Esophagus muscularis mucosa (tissue), 4 donors: Measurements from ENCODE around the gene RHEB. TPM values are rescaled to one million over a fixed set of nuclear protein-coding genes. Genes with fewer than 3 reads are reported as not detected.

ENCODE experiments used
- DNase-seq: peaks from one replicate; pipeline ENCODE4 v3.0.0-alpha.2; 2017; ENCODE audit errors: extremely low spot score
- H3K27ac ChIP-seq, 4 donors: fragments of 200-600 bp; sonication (generic); replicated peaks in 1 of 4; 1 replicate in 3 of 4; 2 replicates in 1 of 4; pipeline ENCODE4 v1.5.1; 2016 to 2019; ENCODE audit warnings: mild to moderate bottlenecking in 1 of 4
- H3K27me3 ChIP-seq, 4 donors: fragments of 200-600 bp; sonication (generic); one replicate each; pipeline versions ENCODE4 v1.5.1 to v1.6.0; 2016 to 2019
- H3K36me3 ChIP-seq, 4 donors: fragments of 200-600 bp; sonication (generic); one replicate each; pipeline ENCODE4 v1.5.1; 2016 to 2019
- H3K4me1 ChIP-seq, 4 donors: fragments of 200-600 bp; sonication (generic); one replicate each; pipeline ENCODE4 v1.5.1; 2016 to 2019
- H3K4me3 ChIP-seq, 4 donors: fragments of 200-600 bp; sonication (generic); 1 replicate in 2 of 4; 2 replicates in 2 of 4; pipeline ENCODE4 v1.5.1; 2016 to 2019; ENCODE audit warnings: mild to moderate bottlenecking in 4 of 4, moderate library complexity in 1 of 4
- H3K9me3 ChIP-seq, 4 donors: fragments of 200-600 bp; sonication (generic); 1 replicate in 3 of 4; 2 replicates in 1 of 4; pipeline ENCODE4 v1.5.1; 2016 to 2019
- CTCF ChIP-seq, 3 experiments: fragments of 200-600 bp in 2 of 3; fragments of 450-650 bp in 1 of 3; sonication (generic) in 2 of 3; IDR thresholded peaks; one replicate each; pipeline ENCODE4 v1.5.1; 2017 to 2019; ENCODE audit warnings: antibody characterized with exemption in 3 of 3, mild to moderate bottlenecking in 2 of 3, moderate library complexity in 1 of 3
- EP300 ChIP-seq: sonication (generic); formaldehyde crosslinking; IDR thresholded peaks from one replicate; pipeline ENCODE4 v1.6.1; 2017; ENCODE audit warnings: antibody characterized with exemption
- POLR2A ChIP-seq: fragments of 450-650 bp; IDR thresholded peaks from one replicate; pipeline ENCODE4 v1.6.1; 2017; ENCODE audit warnings: antibody characterized with exemption, moderate library complexity, mild to moderate bottlenecking, low read depth
- POLR2AphosphoS5 ChIP-seq, 2 donors: sonication (generic); formaldehyde crosslinking; IDR thresholded peaks; one replicate each; pipeline ENCODE4 v1.6.1; 2017; ENCODE audit warnings: antibody characterized with exemption in 2 of 2
- WGBS: methylation state at CpG from one replicate; pipeline ENCODE4 v1.1.5; 2018; 5-methylcytosine and 5-hydroxymethylcytosine counted together
- intact Hi-C: fragments of 100-400 bp; cut with DNase I; formaldehyde crosslinking; loops from one replicate; pipeline ENCODE4 v1.15.1; 2023
- total RNA-seq, 4 donors: library from RNA; depleted of rRNA; stranded (reverse); fragments of >200 nt; gene quantifications; one replicate each; pipeline versions ENCODE4 v1.1.0 to v1.2.1, GENCODE V29; 2016

RHEB gene
- total RNA-seq, 4 donors from 2014 or later, result 98.5 to 187 (median 163) TPM

- DNase-seq, result no peak
- H3K27ac ChIP-seq, result no peak overlapping the region
- H3K27me3 ChIP-seq, result no peaks in the 10 kb centered on the region
- no peaks in the 10 kb centered on the region for H3K9me3 ChIP-seq
- H3K36me3 ChIP-seq, result no peaks in the 10 kb centered on the region
- WGBS, result 83% methylated on average over 10 of the region's 13 CpGs
- TF ChIP-seq POLR2AphosphoS5 (IDR thresholded peaks at IDR 0.05) (no peak), CTCF (IDR thresholded peaks at IDR 0.05) (no peak), POLR2A (no peak), EP300 (no peak)
- H3K4me3 ChIP-seq, result no peak overlapping the region
- intact Hi-C loops, result no loop called here
- peaks cover 2 to 9% (median 6%) of the 10 kb centered on the region in 4 donors for H3K4me1 ChIP-seq
These were observed 66.3 kb downstream of the RHEB start for GRCh38 chr7:151453326-151453791.

GRCh38 chr7:151452680-151453325, 66.9 kb downstream of the RHEB start:
- no peak overlapping the region for H3K4me3 ChIP-seq
- intact Hi-C loops, result no loop called here
- H3K27ac ChIP-seq, result no peak overlapping the region
- WGBS, result 90% methylated on average over 11 of the region's 15 CpGs
- no peak for TF ChIP-seq POLR2A
- TF ChIP-seq EP300, result no peak
- no peak for TF ChIP-seq CTCF (IDR thresholded peaks at IDR 0.05)
- no peak for TF ChIP-seq POLR2AphosphoS5 (IDR thresholded peaks at IDR 0.05)
- DNase-seq, result no peak
- H3K27me3 ChIP-seq, result no peaks in the 10 kb centered on the region
- H3K36me3 ChIP-seq, result no peaks in the 10 kb centered on the region
- peaks cover 8 to 12% (median 11%) of the 10 kb centered on the region in 4 donors for H3K4me1 ChIP-seq
- no peaks in the 10 kb centered on the region for H3K9me3 ChIP-seq

GRCh38 chr7:151451626-151452571, 67.8 kb downstream of the RHEB start:
- Histone ChIP-seq H3K27me3 (no peaks in the 10 kb centered on the region), H3K27ac (no peak overlapping the region), H3K4me3 (no peak overlapping the region), H3K36me3 (no peaks in the 10 kb centered on the region), H3K9me3 (no peaks in the 10 kb centered on the region), H3K4me1 (peaks cover 11 to 14% (median 13%) of the 10 kb centered on the region in 4 donors)
- intact Hi-C loops, result no loop called here
- TF ChIP-seq POLR2A, result no peak
- TF ChIP-seq CTCF (IDR thresholded peaks at IDR 0.05), result no peak
- TF ChIP-seq EP300, result no peak
- TF ChIP-seq POLR2AphosphoS5 (IDR thresholded peaks at IDR 0.05), result no peak
- WGBS, result 94% methylated on average over 16 of the region's 23 CpGs
- no peak for DNase-seq

- intact Hi-C loops, result no loop called here
- no peak overlapping the region for H3K4me3 ChIP-seq
- DNase-seq, result no peak
- H3K4me1 ChIP-seq, result peaks cover 6 to 14% (median 12%) of the 10 kb centered on the region in 4 donors
- 91% methylated on average over 5 of the region's 5 CpGs for whole genome bisulfite sequencing
- TF ChIP-seq EP300 (no peak), POLR2A (no peak), POLR2AphosphoS5 (IDR thresholded peaks at IDR 0.05) (no peak), CTCF (IDR thresholded peaks at IDR 0.05) (no peak)
- H3K36me3 ChIP-seq, result no peaks in the 10 kb centered on the region
- H3K27ac ChIP-seq, result no peak overlapping the region
- H3K9me3 ChIP-seq, result no peaks in the 10 kb centered on the region
- H3K27me3 ChIP-seq, result no peaks in the 10 kb centered on the region
These were observed 68.5 kb downstream of the RHEB start for GRCh38 chr7:151451156-151451555.
